ENCODE measurements around the gene ABO. TPM values are rescaled to one million over a fixed set of nuclear protein-coding genes. Genes with fewer than 3 reads are reported as not detected.
"Not testable (repeated sequence)": the region's sequence is repeated elsewhere in the genome, so short reads cannot be mapped to it uniquely, and the experiment has no call there.

Gene ABO
- total RNA-seq, 2 experiments from 2014 or later = 0.27 to 0.56 TPM

GRCh38 chr9:133304477-133305377 lies 29.7 kb upstream of the ABO start:
- Mint-ChIP-seq H3K36me3 (ENCODE audit: low read depth) (no peaks in the 10 kb centered on the region), H3K27ac (no peak overlapping the region), H3K4me1 (no peaks in the 10 kb centered on the region), H3K4me3 (no peak overlapping the region), H3K27me3 (no peaks in the 10 kb centered on the region), H3K9me3 (no peaks in the 10 kb centered on the region)
- DNase-seq = no peak
- ChIA-PET CTCF (no interaction called here), POLR2A (no interaction called here)

GRCh38 chr9:133304158-133304470 lies 29.1 kb upstream of the ABO start:
- CTCF ChIA-PET = no interaction called here
- no peaks in the 10 kb centered on the region for H3K9me3 Mint-ChIP-seq

GRCh38 chr9:133303266-133304157 lies 28.5 kb upstream of the ABO start:
- no peaks in the 10 kb centered on the region for H3K36me3 Mint-ChIP-seq (ENCODE audit: low read depth)

More at GRCh38 chr9:133304158-133304470, 29.1 kb upstream of the ABO start:
- Mint-ChIP-seq H3K36me3 (ENCODE audit: low read depth) (no peaks in the 10 kb centered on the region), H3K4me3 (no peak overlapping the region), H3K4me1 (no peaks in the 10 kb centered on the region), H3K27ac (no peak overlapping the region), H3K27me3 (no peaks in the 10 kb centered on the region)
- POLR2A ChIA-PET = no interaction called here
- no peak for DNase-seq

GRCh38 chr9:133301253-133302230 lies 26.5 kb upstream of the ABO start:
- Mint-ChIP-seq H3K27ac (no peak overlapping the region), H3K9me3 (no peaks in the 10 kb centered on the region), H3K4me1 (no peaks in the 10 kb centered on the region), H3K27me3 (peaks cover 6% of the 10 kb centered on the region), H3K36me3 (ENCODE audit: low read depth) (no peaks in the 10 kb centered on the region), H3K4me3 (no peak overlapping the region)
- ChIA-PET CTCF (interaction anchor here (0.5 kb wide), 1 partner anchor 757 kb away, joined by 3 read pairs; no protein-coding TSS in a partner anchor), POLR2A (no interaction called here)
- DNase-seq = no peak

More at GRCh38 chr9:133303266-133304157, 28.5 kb upstream of the ABO start:
- POLR2A ChIA-PET = no interaction called here
- CTCF ChIA-PET = no interaction called here
- no peaks in the 10 kb centered on the region for H3K9me3 Mint-ChIP-seq
- no peak overlapping the region for H3K27ac Mint-ChIP-seq
- no peak for DNase-seq
- H3K27me3 Mint-ChIP-seq = no peaks in the 10 kb centered on the region
- H3K4me3 Mint-ChIP-seq = no peak overlapping the region
- no peaks in the 10 kb centered on the region for H3K4me1 Mint-ChIP-seq

GRCh38 chr9:133299996-133300395 lies 25.0 kb upstream of the ABO start:
- H3K36me3 Mint-ChIP-seq (ENCODE audit: low read depth); POLR2A ChIA-PET; H3K4me3 Mint-ChIP-seq; CTCF ChIA-PET; H3K27me3 Mint-ChIP-seq; DNase-seq; H3K9me3 Mint-ChIP-seq; H3K27ac Mint-ChIP-seq; H3K4me1 Mint-ChIP-seq: not testable (repeated sequence)

- Mint-ChIP-seq H3K36me3 (ENCODE audit: low read depth) (no peaks in the 10 kb centered on the region), H3K4me3 (no peak overlapping the region), H3K27ac (no peak overlapping the region), H3K9me3 (peaks cover 20% of the 10 kb centered on the region), H3K27me3 (peaks cover 23% of the 10 kb centered on the region), H3K4me1 (no peaks in the 10 kb centered on the region)
- no peak for DNase-seq
- POLR2A ChIA-PET = no interaction called here
- CTCF ChIA-PET = interaction anchor here (1.5 kb wide), 1 partner anchor 55 kb away, joined by 3 read pairs; no protein-coding TSS in a partner anchor
These were observed 19.3 kb upstream of the ABO start for GRCh38 chr9:133294257-133294656.

- Mint-ChIP-seq H3K36me3 (ENCODE audit: low read depth) (no peaks in the 10 kb centered on the region), H3K27me3 (peaks cover 19% of the 10 kb centered on the region), H3K4me1 (no peaks in the 10 kb centered on the region), H3K27ac (no peak overlapping the region), H3K9me3 (peaks cover 26% of the 10 kb centered on the region), H3K4me3 (no peak overlapping the region)
- ChIA-PET POLR2A (no interaction called here), CTCF (no interaction called here)
- no peak for DNase-seq
These were observed 15.8 kb upstream of the ABO start for GRCh38 chr9:133290751-133291302.

GRCh38 chr9:133286523-133286922 lies 11.5 kb upstream of the ABO start:
- no peaks in the 10 kb centered on the region for H3K36me3 Mint-ChIP-seq (ENCODE audit: low read depth)
- ChIA-PET POLR2A (no interaction called here), CTCF (no interaction called here)
- H3K27me3 Mint-ChIP-seq = peaks cover 11% of the 10 kb centered on the region
- H3K4me3 Mint-ChIP-seq = no peak overlapping the region
- H3K4me1 Mint-ChIP-seq = no peaks in the 10 kb centered on the region
- no peak overlapping the region for H3K27ac Mint-ChIP-seq
- no peak for DNase-seq
- peaks cover 18% of the 10 kb centered on the region for H3K9me3 Mint-ChIP-seq

GRCh38 chr9:133285252-133285775 lies 10.3 kb upstream of the ABO start:
- no peaks in the 10 kb centered on the region for H3K4me1 Mint-ChIP-seq
- no peak for DNase-seq
- POLR2A ChIA-PET = no interaction called here
- H3K9me3 Mint-ChIP-seq = peaks cover 9% of the 10 kb centered on the region
- no peak overlapping the region for H3K4me3 Mint-ChIP-seq
- H3K36me3 Mint-ChIP-seq (ENCODE audit: low read depth) = no peaks in the 10 kb centered on the region
- CTCF ChIA-PET = interaction anchor here (0.7 to 0.8 kb wide), 2 partner anchors 93 to 1469 kb away, joined by 3 to 5 read pairs; no protein-coding TSS in a partner anchor
- no peak overlapping the region for H3K27ac Mint-ChIP-seq
- H3K27me3 Mint-ChIP-seq = peaks cover 11% of the 10 kb centered on the region

- peaks cover 6% of the 10 kb centered on the region for H3K9me3 Mint-ChIP-seq
- POLR2A ChIA-PET = no interaction called here
- CTCF ChIA-PET = no interaction called here
- no peaks in the 10 kb centered on the region for H3K4me1 Mint-ChIP-seq
- DNase-seq = no peak
- H3K4me3 Mint-ChIP-seq = no peak overlapping the region
- no peaks in the 10 kb centered on the region for H3K36me3 Mint-ChIP-seq (ENCODE audit: low read depth)
- no peak overlapping the region for H3K27ac Mint-ChIP-seq
- peaks cover 5% of the 10 kb centered on the region for H3K27me3 Mint-ChIP-seq
These were observed 9.4 kb upstream of the ABO start for GRCh38 chr9:133284362-133284761.

- H3K9me3 Mint-ChIP-seq; H3K4me3 Mint-ChIP-seq; POLR2A ChIA-PET; H3K27me3 Mint-ChIP-seq; H3K4me1 Mint-ChIP-seq; H3K27ac Mint-ChIP-seq; DNase-seq; H3K36me3 Mint-ChIP-seq (ENCODE audit: low read depth): not testable (repeated sequence)
- CTCF ChIA-PET = interaction anchor here (1.0 kb wide), 1 partner anchor 45 kb away, joined by 3 read pairs; no protein-coding TSS in a partner anchor
These were observed 8.4 kb upstream of the ABO start for GRCh38 chr9:133283255-133284032.

All from activated CD4-positive, alpha-beta T cell treated with anti-CD3 and anti-CD28 coated beads, Interleukin-2, amount 10 ng/mL, durations not matched to agents 7 days and 5 days (primary cell).